Measurements from ENCODE around the gene ING3.

GRCh38 chr7:120933475-120933874 lies 17.1 kb upstream of the ING3 start:
- TF ChIP-seq, protein P1, sequence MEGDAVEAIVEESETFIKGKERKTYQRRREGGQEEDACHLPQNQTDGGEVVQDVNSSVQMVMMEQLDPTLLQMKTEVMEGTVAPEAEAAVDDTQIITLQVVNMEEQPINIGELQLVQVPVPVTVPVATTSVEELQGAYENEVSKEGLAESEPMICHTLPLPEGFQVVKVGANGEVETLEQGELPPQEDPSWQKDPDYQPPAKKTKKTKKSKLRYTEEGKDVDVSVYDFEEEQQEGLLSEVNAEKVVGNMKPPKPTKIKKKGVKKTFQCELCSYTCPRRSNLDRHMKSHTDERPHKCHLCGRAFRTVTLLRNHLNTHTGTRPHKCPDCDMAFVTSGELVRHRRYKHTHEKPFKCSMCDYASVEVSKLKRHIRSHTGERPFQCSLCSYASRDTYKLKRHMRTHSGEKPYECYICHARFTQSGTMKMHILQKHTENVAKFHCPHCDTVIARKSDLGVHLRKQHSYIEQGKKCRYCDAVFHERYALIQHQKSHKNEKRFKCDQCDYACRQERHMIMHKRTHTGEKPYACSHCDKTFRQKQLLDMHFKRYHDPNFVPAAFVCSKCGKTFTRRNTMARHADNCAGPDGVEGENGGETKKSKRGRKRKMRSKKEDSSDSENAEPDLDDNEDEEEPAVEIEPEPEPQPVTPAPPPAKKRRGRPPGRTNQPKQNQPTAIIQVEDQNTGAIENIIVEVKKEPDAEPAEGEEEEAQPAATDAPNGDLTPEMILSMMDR (conservative IDR thresholded peaks at IDR 0.05): no peak
- TF ChIP-seq ZFX (IDR thresholded peaks at IDR 0.05): no peak
